Endothelial cell of umbilical vein (primary cell): ENCODE measurements around the gene PFN3. TPM values are rescaled to one million over a fixed set of nuclear protein-coding genes. Genes with fewer than 3 reads are reported as not detected.

Experiments
- BruUV-seq: library from RNA; stranded (reverse); fragments of 400-500 nt; replicated peaks from 2 replicates; lab custom pipeline; 2021; lab: Mats Ljungman, UMichigan
- CTCF ChIA-PET: fragments of 300-600, 350-600 bp; sonication (Branson Sonifier 250); formaldehyde crosslinking; loops from one replicate; lab custom pipeline; 2021; ENCODE audit warnings: antibody characterized with exemption, inconsistent platforms; lab: Charles Lee
- POLR2A ChIA-PET: fragments of 300-600, 350-600 bp; sonication (Branson Sonifier 250); formaldehyde crosslinking; loops from one replicate; lab custom pipeline; 2021; ENCODE audit warnings: antibody characterized with exemption, inconsistent platforms; lab: Charles Lee
- DNase-seq: peaks from one replicate; pipeline ENCODE4 v3.0.0-alpha.2; 2011; ENCODE audit warnings: low read depth, low spot score
- FAIRE-seq: peaks from 2 replicates; lab custom pipeline; 2011; peaks lifted over from hg19 to GRCh38; lab: Jason Lieb, UNC
- H2AFZ ChIP-seq: 2 replicates; pipeline ENCODE4 v1.6.0; 2012; ENCODE audit warnings: low read depth, low read length, control low read depth, inconsistent platforms
- H3K27ac ChIP-seq: 2 replicates; pipeline ENCODE4 v1.5.1; 2011; ENCODE audit warnings: low read depth, mild to moderate bottlenecking, control low read depth, low read length, moderate library complexity; ENCODE audit not compliant: insufficient read depth
- H3K27me3 ChIP-seq, 2 experiments: 2 replicates each; pipeline versions ENCODE4 v1.6.0 to v1.6.1; 2011; ENCODE audit warnings: low read length in 2 of 2, mixed read lengths in 1 of 2; ENCODE audit not compliant: control insufficient read depth in 2 of 2, insufficient read depth in 2 of 2
- H3K36me3 ChIP-seq, 2 experiments: 2 replicates in 1 of 2; 3 replicates in 1 of 2; pipeline ENCODE4 v1.5.1; 2011; ENCODE audit warnings: low read length in 2 of 2, mild to moderate bottlenecking in 1 of 2, moderate library complexity in 1 of 2; ENCODE audit not compliant: control insufficient read depth in 2 of 2, insufficient read depth in 2 of 2; ENCODE audit errors: extremely low read depth in 1 of 2
- H3K4me1 ChIP-seq: 3 replicates; pipeline ENCODE4 v1.5.1; 2011; ENCODE audit warnings: mild to moderate bottlenecking, low read length; ENCODE audit not compliant: control insufficient read depth, insufficient read depth; ENCODE audit errors: extremely low read depth
- H3K4me2 ChIP-seq: 2 replicates; pipeline ENCODE4 v1.6.1; 2011; ENCODE audit warnings: low read length, control low read depth, mixed read lengths; ENCODE audit not compliant: insufficient read depth
- H3K4me3 ChIP-seq, 3 experiments: fragments of 200-600 bp in 1 of 3; sonication (generic), shearing (Covaris generic) in 1 of 3; replicated peaks in 1 of 3; 2 replicates each; pipeline ENCODE4 v1.5.1; 2011 to 2016; ENCODE audit warnings: control low read depth in 3 of 3, low read length in 3 of 3, mild to moderate bottlenecking in 2 of 3, inconsistent platforms in 1 of 3, low read depth in 1 of 3, moderate library complexity in 1 of 3; ENCODE audit not compliant: insufficient read depth in 1 of 3
- H3K79me2 ChIP-seq: 2 replicates; pipeline ENCODE4 v1.6.0; 2012; ENCODE audit warnings: low read length, inconsistent platforms; ENCODE audit not compliant: control insufficient read depth, insufficient read depth
- H3K9ac ChIP-seq: replicated peaks from 2 replicates; pipeline ENCODE3; 2011; ENCODE audit warnings: low read length, control low read depth; ENCODE audit not compliant: insufficient read depth; ENCODE audit errors: extremely low read depth
- H3K9me1 ChIP-seq: replicated peaks from 3 replicates; pipeline ENCODE4 v1.6.0; 2011; ENCODE audit warnings: mild to moderate bottlenecking, low read length; ENCODE audit not compliant: control insufficient read depth, insufficient read depth; ENCODE audit errors: extremely low read depth
- H3K9me3 ChIP-seq: replicated peaks from 2 replicates; pipeline ENCODE4 v1.5.1; 2012; ENCODE audit warnings: low read length, inconsistent platforms; ENCODE audit not compliant: control insufficient read depth, insufficient read depth
- H4K20me1 ChIP-seq: replicated peaks from 2 replicates; pipeline ENCODE3; 2011; ENCODE audit warnings: mild to moderate bottlenecking, low read length; ENCODE audit not compliant: control insufficient read depth, insufficient read depth; ENCODE audit errors: extremely low read depth
- CTCF ChIP-seq, 2 donors: IDR thresholded peaks; 1 replicate in 1 of 2; 2 replicates in 1 of 2; pipeline ENCODE4 v1.5.1; 2011; ENCODE audit warnings: low read length in 2 of 2, mild to moderate bottlenecking in 2 of 2, moderate library complexity in 2 of 2, control low read depth in 1 of 2, inconsistent platforms in 1 of 2, low read depth in 1 of 2; ENCODE audit not compliant: insufficient read depth in 1 of 2; ENCODE audit errors: extremely low read depth in 1 of 2
- EZH2 ChIP-seq: IDR thresholded peaks from 2 replicates; pipeline ENCODE4 v1.6.1; 2012; ENCODE audit warnings: borderline replicate concordance, low read depth, mild to moderate bottlenecking, moderate library complexity, low read length, inconsistent platforms; ENCODE audit not compliant: severe bottlenecking
- FOS ChIP-seq: IDR thresholded peaks from 2 replicates; pipeline ENCODE4 v1.6.1; 2011; ENCODE audit warnings: mild to moderate bottlenecking, low read length, moderate library complexity, borderline replicate concordance; ENCODE audit not compliant: insufficient read depth
- GATA2 ChIP-seq: IDR thresholded peaks from 2 replicates; pipeline ENCODE4 v1.7.0; 2011; ENCODE audit warnings: low read depth, mild to moderate bottlenecking, moderate library complexity, mixed read lengths, low read length; ENCODE audit not compliant: insufficient read length, insufficient read depth
- JUN ChIP-seq: IDR thresholded peaks from 2 replicates; pipeline ENCODE4 v1.6.1; 2011; ENCODE audit warnings: borderline replicate concordance, low read depth; ENCODE audit not compliant: insufficient read length, insufficient read depth
- MAX ChIP-seq: IDR thresholded peaks from 2 replicates; pipeline ENCODE4 v1.6.1; 2011; ENCODE audit not compliant: insufficient read depth, insufficient read length
- MYC ChIP-seq: IDR thresholded peaks from one replicate; pipeline ENCODE4 v1.6.1; 2011; ENCODE audit warnings: mild to moderate bottlenecking, low read depth, low read length
- POLR2A ChIP-seq: IDR thresholded peaks from 2 replicates; pipeline ENCODE4 v1.6.1; 2012; ENCODE audit warnings: low read depth, mild to moderate bottlenecking, control low read depth, low read length
- POLR2AphosphoS5 ChIP-seq: IDR thresholded peaks from 2 replicates; pipeline ENCODE4 v1.6.1; 2012; ENCODE audit warnings: low read depth, mild to moderate bottlenecking, control low read depth, low read length, moderate library complexity; ENCODE audit not compliant: insufficient read depth
- dilution Hi-C: fragments of 300-500 bp; cut with MboI; formaldehyde crosslinking; loops from one replicate; pipeline ENCODE4 v1.15.0; 2019; ENCODE audit warnings: low sequenced_read_pairs; ENCODE audit not compliant: extremely low pct_ligation_motif_present
- intact Hi-C: fragments of 100-400 bp; cut with micrococcal nuclease; formaldehyde crosslinking; loops from one replicate; pipeline ENCODE4 v1.10.0; 2022
- polyA plus RNA-seq, 4 experiments: library from polyadenylated mRNA; depleted of rRNA in 3 of 4; stranded (reverse) in 3 of 4; unstranded in 1 of 4; fragments of >200 nt; gene quantifications; 2 replicates each; pipeline versions ENCODE4 v1.2.1 to v1.2.3, GENCODE V29; 2011 to 2012; ENCODE audit warnings: missing spikeins in 1 of 4
- total RNA-seq: library from RNA; stranded (reverse); gene quantifications from 2 replicates; pipeline ENCODE4 v1.2.3, GENCODE V29; 2021

PFN3 gene
- total and polyA plus RNA-seq, 2 donors (not counting 3 experiments of a cell fraction or from before 2014, with no cell fraction given) = not detected

- no peaks in the 10 kb centered on the region for H4K20me1 ChIP-seq
- TF ChIP-seq JUN (no peak), MAX (no peak), CTCF (IDR thresholded peaks at IDR 0.05; ENCODE audit: extremely low read depth in 1 of 2, insufficient read depth in 1 of 2, low read depth in 1 of 2, low read length in 2 of 2) (no peak), EZH2 (no peak), POLR2AphosphoS5 (no peak), POLR2A (no peak), GATA2 (no peak), FOS (no peak), MYC (no peak)
- DNase-seq = no peak
- POLR2A ChIA-PET = no interaction called here
- BruUV-seq = no TSS peak
- H3K9me1 ChIP-seq = no peaks in the 10 kb centered on the region
- H2AFZ ChIP-seq = no peak overlapping the region
- no peaks in the 10 kb centered on the region for H3K79me2 ChIP-seq
- no peak overlapping the region for H3K9ac ChIP-seq
- H3K9me3 ChIP-seq = no peaks in the 10 kb centered on the region
- H3K4me1 ChIP-seq = peaks cover 3% of the 10 kb centered on the region
- CTCF ChIA-PET = interaction anchor here (1.0 to 2.5 kb wide), 5 partner anchors 14 to 71 kb away, joined by 3 to 10 read pairs (median 3); partner anchors contain the start of gene GRK6
- H3K27me3 ChIP-seq = no peaks in the 10 kb centered on the region
- dilution Hi-C loops (no loop called here), intact Hi-C loops (no loop called here)
- H3K4me3 ChIP-seq = no peak overlapping the region
- H3K4me2 ChIP-seq = no peak overlapping the region
- H3K27ac ChIP-seq = no peak overlapping the region
- peaks cover 0 to 5% of the 10 kb centered on the region in 2 experiments for H3K36me3 ChIP-seq
- FAIRE-seq = no peak
Measured at GRCh38 chr5:177440990-177441780, 40.7 kb upstream of the PFN3 start.
